ENCODE results near the gene MED12L.
A peak's percentile ranks its signal among the peaks of the same experiment; 100 is the strongest.

Gene MED12L

DNA sequence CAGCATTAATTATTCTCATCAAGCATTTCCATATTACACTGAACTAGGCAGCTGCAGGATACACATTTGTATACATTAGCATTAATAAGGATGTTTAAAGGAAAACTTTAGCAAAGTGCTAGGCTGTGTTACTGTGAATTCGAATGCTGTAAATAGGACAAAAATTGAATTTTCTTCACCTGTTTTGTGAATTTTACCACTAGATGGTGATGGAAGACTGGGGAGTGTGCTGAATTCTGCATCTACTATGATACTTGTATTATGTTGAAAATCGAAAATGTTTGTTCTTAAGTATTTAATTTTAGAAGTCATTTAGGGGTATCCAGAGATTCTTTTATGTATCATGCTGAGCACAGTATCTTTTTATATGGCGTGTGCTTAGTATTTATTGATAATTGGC is 205.2 kb downstream of the MED12L start:
- no peak for TF ChIP-seq POLR2A (IDR thresholded peaks at IDR 0.05; ENCODE audit: low read depth, low read length)
- peak; percentile 4 for DNase-seq (ENCODE audit: insufficient read length, low spot score)

DNA sequence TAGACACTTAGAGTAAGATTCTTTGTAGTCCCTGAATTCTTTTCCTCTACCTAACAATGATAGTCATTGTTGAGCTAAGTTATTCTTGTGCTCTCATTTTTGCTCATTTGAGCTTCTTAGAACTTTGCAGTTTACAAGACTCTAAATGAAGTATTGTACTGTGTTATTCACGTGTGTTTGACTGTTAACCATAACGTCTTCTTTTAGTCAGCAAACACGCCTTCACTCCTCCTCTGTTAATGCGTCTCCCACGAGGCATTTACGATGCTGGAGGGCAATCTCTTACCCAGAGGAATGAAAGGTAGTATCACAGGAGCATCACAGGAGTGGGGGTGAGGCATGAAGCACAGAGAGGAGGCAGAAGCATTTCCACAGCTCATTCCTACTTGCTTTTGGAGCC is 207.7 kb downstream of the MED12L start:
- DNase-seq (ENCODE audit: insufficient read length, low spot score) (no peak), FAIRE-seq (peak; percentile 6)
- TF ChIP-seq POLR2A (IDR thresholded peaks at IDR 0.05; ENCODE audit: low read depth, low read length) = no peak

More for the DNA sequence above, 205.2 kb downstream of the MED12L start:
- peak; percentile 75 for FAIRE-seq

DNA sequence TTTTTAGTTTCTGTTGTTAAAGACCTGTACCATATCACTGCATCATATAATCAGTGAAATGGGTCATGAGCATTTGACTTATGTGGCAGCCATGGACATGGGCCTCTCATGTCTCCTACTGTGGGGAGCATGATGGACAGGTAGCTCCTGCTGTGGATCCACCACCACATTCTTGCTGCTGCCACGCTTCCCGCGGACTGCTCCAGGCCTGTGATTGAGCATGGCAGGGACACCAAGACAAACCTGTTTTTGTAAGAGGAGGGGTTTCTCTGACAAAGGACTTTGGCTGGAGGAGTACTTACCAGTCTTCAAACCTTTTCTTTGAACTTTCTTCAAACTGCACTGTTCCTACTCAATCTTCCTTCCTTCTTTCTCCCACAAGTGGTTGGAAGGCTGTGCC is 210.8 kb downstream of the MED12L start:
- DNase-seq (ENCODE audit: insufficient read length, low spot score) (no peak), FAIRE-seq (no peak)
- TF ChIP-seq POLR2A (IDR thresholded peaks at IDR 0.05; ENCODE audit: low read depth, low read length) = no peak

DNA sequence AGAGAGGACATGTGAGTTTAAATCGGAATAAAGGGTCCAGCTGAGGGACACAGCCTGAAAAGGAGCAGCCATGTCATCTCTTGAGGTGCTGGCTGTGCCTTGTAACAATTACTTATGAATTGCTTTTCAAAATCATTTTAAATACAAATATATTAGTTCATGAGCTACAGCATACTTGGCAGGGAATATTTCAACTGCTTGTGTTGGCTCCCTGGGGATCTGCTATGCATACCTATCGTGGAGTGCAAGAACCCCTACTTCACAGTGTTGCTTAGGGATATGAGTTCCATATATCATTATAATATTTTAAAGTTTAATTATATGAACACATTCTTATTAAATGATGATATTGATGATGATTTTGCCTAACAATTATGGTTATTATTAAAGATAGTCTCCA is 212.0 kb downstream of the MED12L start:
- DNase-seq (ENCODE audit: insufficient read length, low spot score) = no peak
- no peak for FAIRE-seq
- no peak for TF ChIP-seq POLR2A (IDR thresholded peaks at IDR 0.05; ENCODE audit: low read depth, low read length)

DNA sequence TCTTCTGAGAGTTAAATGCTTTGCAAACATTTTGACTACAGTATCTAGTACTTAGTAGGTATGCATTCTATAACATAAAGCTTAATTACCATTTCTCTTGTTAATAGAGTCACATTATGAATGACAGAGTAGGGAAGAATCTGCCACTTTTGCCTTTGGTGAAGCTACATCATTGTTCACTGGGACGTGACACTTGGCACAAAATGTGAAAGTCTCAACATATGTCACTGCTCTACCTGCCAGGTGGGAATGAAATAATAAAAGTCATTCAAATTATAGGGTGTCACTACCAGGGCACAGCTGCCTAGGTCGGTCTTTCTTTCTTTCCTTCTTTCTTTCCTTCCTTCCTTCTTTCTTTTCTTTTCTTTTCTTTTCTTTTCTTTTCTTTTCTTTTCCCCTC is 213.5 kb downstream of the MED12L start:
- FAIRE-seq (no peak), DNase-seq (ENCODE audit: insufficient read length, low spot score) (no peak)
- TF ChIP-seq POLR2A (IDR thresholded peaks at IDR 0.05; ENCODE audit: low read depth, low read length) = no peak

DNA sequence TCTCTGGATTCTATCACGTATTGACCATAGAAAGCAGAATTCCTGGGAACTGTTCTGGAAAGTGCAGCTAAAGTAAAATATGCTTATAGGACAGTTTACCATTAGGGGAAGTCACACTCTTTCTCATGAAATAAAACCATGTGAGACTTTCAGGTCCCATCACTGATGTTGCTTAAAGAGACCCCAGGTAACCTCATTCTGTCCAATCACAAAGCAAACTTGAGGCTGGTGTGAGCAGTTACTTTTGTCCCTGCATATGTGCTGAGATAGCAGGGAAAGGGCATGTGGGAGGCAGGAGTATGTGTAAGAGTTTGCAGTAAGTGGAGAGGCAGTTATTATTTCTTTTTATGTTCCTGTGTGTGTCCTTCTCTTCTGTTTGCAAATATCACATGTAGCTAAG is 215.1 kb downstream of the MED12L start:
- TF ChIP-seq POLR2A (IDR thresholded peaks at IDR 0.05; ENCODE audit: low read depth, low read length) = no peak
- DNase-seq (ENCODE audit: insufficient read length, low spot score) (no peak), FAIRE-seq (peak; percentile 11)

DNA sequence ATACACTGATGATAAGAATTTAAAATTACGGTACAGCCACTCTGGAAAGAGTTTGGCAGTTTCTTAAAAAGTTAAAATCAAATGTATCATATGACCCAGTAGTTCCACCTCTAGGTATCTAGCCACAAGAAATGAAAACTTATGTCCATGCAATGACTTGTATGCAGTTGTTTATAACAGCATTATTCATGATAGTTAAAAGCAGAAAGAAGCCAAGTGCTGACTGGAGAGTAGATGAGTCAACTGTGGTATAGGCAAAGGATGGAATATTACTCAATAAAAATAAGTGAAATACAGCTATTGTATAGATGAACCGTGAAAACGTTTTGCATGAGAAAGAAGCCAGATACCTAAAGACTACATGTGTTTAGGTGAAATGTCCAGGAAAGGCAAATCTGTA is 216.3 kb downstream of the MED12L start:
- no peak for TF ChIP-seq POLR2A (IDR thresholded peaks at IDR 0.05; ENCODE audit: low read depth, low read length)
- DNase-seq (ENCODE audit: insufficient read length, low spot score) = peak; percentile 4
- FAIRE-seq = peak; percentile 92

DNA sequence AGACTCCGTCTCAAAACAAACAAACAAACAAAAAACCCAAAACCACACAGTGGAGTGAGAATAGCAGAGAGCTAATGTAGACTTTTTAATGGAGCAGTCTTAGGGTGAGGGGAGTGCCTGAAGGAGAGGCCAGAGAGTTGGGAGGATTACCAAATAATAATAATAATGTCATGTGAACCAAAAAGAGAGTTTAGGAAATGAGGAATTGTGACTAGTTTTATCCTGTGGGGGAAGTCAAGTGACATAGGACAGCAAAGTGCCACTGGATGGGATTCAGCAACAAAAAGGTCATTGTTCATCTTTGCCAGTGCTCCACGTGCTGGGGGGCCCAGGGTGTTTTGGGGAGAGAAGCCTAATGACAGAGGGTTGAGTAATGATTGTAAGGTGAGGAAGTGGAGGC is 218.3 kb downstream of the MED12L start:
- TF ChIP-seq POLR2A (IDR thresholded peaks at IDR 0.05; ENCODE audit: low read depth, low read length) = no peak
- no peak for FAIRE-seq

DNA sequence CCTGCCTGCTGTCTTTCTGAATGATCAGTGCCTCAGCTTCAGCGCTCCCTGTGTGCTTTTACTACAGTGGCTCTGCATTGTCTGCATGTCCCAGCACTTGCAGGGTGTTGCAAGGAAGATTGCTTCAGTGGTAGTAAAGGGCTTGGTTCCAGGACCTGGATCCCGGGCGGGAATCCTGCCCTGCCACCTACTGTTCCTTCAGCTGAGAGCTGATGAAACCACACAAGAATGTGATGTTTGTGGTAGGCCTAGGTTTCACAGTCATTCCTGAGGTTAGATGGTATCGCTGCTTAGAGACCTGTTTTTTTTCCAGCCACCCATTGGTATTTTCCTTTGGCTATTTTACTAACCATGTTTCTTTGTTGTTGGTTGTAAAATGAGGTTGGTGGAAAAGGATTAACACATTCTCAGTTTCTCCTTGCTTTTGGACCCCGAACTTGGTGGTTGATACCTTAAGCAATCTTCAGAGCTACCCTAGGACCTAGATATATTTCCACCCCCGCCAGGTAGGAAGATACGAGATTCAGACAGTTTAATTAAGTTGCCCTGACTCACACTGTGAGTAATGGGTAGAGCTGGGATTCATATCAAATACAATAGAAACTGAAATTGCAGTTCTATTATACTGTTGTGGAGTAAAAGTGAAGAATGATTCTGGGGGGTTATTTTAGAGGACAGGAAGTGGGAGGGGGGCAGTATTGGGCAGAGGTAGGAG is 219.8 kb downstream of the MED12L start:
- TF ChIP-seq POLR2A (IDR thresholded peaks at IDR 0.05; ENCODE audit: low read depth, low read length) = no peak
- DNase-seq (ENCODE audit: insufficient read length, low spot score) (peak; percentile 57), FAIRE-seq (peak; percentile 99)

More for the DNA sequence above, 218.3 kb downstream of the MED12L start:
- DNase-seq (ENCODE audit: insufficient read length, low spot score) = no peak

DNA sequence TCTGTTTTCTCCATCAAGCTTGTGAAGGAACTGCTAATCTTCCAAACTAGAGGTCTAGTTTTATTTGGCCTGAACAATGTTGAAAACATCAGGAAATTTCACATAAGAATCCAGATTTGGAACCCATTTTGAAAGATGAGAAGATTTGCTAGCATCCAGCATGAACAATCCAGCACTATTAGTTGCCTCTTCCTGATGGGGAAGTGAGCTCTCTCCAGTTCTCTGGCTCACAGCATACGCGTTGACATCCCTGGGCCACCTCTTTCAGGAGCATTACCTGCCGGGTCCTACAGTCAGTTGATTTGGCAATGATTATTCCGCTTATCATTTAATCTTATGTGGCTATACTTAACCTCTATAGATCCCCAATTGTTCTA is 220.3 kb downstream of the MED12L start:
- DNase-seq (ENCODE audit: insufficient read length, low spot score) = no peak
- no peak for FAIRE-seq

DNA sequence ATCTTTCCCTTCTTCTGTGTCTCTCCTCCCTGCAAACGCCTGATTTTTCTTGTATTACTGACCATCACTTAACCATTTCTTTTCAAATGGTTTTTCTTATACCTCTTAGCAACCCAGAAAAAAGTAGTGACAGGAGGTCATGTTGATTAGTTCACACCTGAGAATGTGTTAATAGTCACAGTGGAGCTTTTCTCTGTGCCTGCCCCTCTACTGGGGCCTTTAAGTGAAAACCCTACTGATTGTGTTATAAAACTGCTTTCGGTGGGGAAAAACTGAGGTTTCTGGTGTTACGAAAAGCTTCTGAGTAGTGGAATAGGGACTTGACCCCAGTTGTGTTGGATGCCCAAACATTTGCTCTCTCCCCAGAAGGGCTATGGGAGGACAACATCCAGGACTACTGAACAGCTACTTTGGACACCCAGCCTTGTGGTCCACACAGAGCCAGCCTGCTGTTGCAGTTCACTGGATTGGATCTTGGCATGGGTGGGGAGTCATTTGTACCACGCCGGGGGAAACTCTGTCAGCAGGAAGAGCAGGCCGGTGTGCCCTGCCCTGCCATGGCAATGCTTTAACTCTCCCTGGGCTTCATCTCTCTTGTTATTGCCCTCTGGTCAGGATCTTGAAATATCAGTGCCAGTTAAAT is 220.8 kb downstream of the MED12L start:
- TF ChIP-seq POLR2A (IDR thresholded peaks at IDR 0.05; ENCODE audit: low read depth, low read length) = no peak
- FAIRE-seq (no peak), DNase-seq (ENCODE audit: insufficient read length, low spot score) (no peak)

More for the DNA sequence above, 220.3 kb downstream of the MED12L start:
- no peak for TF ChIP-seq POLR2A (IDR thresholded peaks at IDR 0.05; ENCODE audit: low read depth, low read length)

DNA sequence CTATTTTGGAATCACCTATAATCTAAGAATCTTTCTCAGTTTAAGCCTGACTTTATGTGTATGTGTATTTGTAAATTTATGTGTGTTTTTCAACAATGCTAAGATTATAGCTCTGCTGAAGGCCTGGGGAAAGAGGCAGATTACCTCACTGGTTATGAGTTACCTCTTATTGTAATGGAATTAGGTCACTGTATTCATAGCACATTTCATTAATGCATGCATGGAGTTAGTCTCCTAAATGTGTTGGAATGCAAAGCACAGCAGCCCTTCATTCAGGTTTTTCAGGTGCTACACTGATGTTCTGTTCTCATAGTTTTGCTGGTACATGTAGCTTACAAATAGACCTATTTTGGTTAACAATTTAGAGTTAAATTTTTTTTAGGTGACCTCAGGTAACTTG is 221.7 kb downstream of the MED12L start:
- FAIRE-seq (peak; percentile 11), DNase-seq (ENCODE audit: insufficient read length, low spot score) (no peak)
- no peak for TF ChIP-seq POLR2A (IDR thresholded peaks at IDR 0.05; ENCODE audit: low read depth, low read length)

DNA sequence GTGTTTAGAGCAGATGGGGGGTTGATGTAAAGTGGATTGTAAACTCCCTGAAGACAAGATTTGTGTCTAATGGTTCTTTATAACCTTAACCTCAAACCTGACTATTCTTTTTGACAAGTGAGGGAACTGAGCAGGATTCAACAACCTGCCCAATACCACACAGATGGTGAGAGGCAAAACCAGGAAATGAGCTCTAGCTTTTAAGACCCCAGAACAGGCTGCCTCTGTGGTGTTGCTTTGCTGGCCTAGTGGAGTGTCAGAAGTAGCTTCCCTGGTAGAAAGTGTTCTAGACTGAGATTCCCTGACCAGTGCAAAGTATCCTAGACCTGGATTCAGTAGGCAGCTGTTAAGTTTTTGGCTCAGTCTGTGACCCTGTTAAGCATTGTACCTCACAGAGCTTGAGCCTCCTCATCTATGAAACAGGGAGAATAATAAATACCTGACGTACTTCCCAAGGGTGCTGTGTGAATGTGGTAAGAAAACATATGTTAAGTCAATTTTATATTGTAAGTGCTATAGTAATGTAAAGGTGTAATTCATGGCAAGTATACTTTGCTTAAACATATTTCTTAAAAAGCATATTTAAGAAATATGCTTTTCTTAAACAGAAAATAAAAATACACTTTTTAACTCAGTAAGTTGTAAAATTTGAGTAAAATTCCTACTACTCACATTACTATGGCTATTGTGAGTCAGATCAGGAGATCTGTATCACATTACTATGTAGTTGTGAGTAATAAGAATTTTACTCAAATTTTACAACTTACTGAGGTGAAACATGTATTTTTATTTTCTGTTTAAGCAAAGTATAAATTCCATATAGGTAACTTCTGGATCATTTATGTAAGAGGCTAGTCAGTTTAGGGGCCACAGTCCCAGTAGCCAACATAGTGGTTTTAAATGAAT is 222.4 kb downstream of the MED12L start:
- FAIRE-seq (no peak), DNase-seq (ENCODE audit: insufficient read length, low spot score) (no peak)
- TF ChIP-seq POLR2A (IDR thresholded peaks at IDR 0.05; ENCODE audit: low read depth, low read length) = no peak

DNA sequence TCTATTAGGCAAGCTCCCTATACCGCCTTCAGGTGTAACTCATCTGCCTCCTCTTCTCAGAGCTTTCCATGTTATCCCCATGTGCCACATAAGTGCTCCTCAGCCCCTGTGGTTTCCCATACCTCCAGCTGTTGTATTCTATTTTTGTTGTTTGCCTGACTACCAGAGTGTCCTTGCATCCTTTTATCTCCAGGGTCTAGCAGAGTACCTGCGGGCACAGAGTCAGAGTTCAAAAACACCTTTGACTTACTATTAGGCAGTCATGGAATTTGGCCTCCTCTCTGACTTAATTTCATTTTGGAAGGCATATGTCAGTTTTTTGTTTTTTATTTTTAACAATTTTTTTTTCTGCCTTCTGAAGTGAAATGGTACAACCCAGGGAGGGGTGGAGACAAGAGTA is 224.1 kb downstream of the MED12L start:
- TF ChIP-seq POLR2A (IDR thresholded peaks at IDR 0.05; ENCODE audit: low read depth, low read length) = no peak
- FAIRE-seq (no peak), DNase-seq (ENCODE audit: insufficient read length, low spot score) (no peak)
